H9 (cell line): ENCODE data around the gene ERC1. TPM values are rescaled to one million over a fixed set of nuclear protein-coding genes. Genes with fewer than 3 reads are reported as not detected.

Experiments
- DNase-seq: peaks from one replicate; pipeline ENCODE4 v3.0.0-alpha.2; 2017
- H2AFZ ChIP-seq: one replicate; pipeline ENCODE4 v1.6.1; 2013; ENCODE audit warnings: mild to moderate bottlenecking, low read length, control low read depth, moderate library complexity
- H2AK5ac ChIP-seq: 2 replicates; pipeline ENCODE4 v1.6.1; 2013; ENCODE audit warnings: low read length, control low read depth, mixed read lengths; ENCODE audit not compliant: insufficient read length
- H2BK120ac ChIP-seq: one replicate; pipeline ENCODE4 v1.6.1; 2013; ENCODE audit warnings: low read depth, mild to moderate bottlenecking, low read length, control low read depth, inconsistent platforms; ENCODE audit not compliant: poor library complexity, severe bottlenecking
- H2BK12ac ChIP-seq: 2 replicates; pipeline ENCODE4 v1.6.1; 2013; ENCODE audit warnings: low read length, control low read depth, mixed read lengths, low read depth; ENCODE audit not compliant: insufficient read length
- H2BK15ac ChIP-seq: 2 replicates; pipeline ENCODE4 v1.6.1; 2013; ENCODE audit warnings: low read depth, low read length, control low read depth
- H2BK20ac ChIP-seq: one replicate; pipeline ENCODE4 v1.6.1; 2013; ENCODE audit warnings: low read depth, mild to moderate bottlenecking, low read length, control low read depth, inconsistent platforms; ENCODE audit not compliant: poor library complexity, severe bottlenecking
- H2BK5ac ChIP-seq: 2 replicates; pipeline ENCODE4 v1.6.1; 2013; ENCODE audit warnings: low read length, control low read depth, mixed read lengths; ENCODE audit not compliant: insufficient read length
- H3K14ac ChIP-seq: 2 replicates; pipeline ENCODE4 v1.6.1; 2013; ENCODE audit warnings: low read length, control low read depth; ENCODE audit not compliant: insufficient read depth
- H3K18ac ChIP-seq: 2 replicates; pipeline ENCODE4 v1.6.1; 2013; ENCODE audit warnings: low read depth, mild to moderate bottlenecking, mixed read lengths, low read length, control low read depth; ENCODE audit not compliant: insufficient read length
- H3K23ac ChIP-seq: 2 replicates; pipeline ENCODE4 v1.6.1; 2013; ENCODE audit warnings: low read length, control low read depth, mixed read lengths, low read depth; ENCODE audit not compliant: insufficient read length
- H3K23me2 ChIP-seq: 2 replicates; pipeline ENCODE4 v1.6.1; 2013; ENCODE audit warnings: low read depth, mild to moderate bottlenecking, mixed read lengths, low read length, control low read depth; ENCODE audit not compliant: insufficient read length, poor library complexity, severe bottlenecking
- H3K27ac ChIP-seq: 2 replicates; pipeline ENCODE4 v1.5.1; 2013; ENCODE audit warnings: low read length, control low read depth, mixed read lengths, low read depth; ENCODE audit not compliant: insufficient read length
- H3K27me3 ChIP-seq: 2 replicates; pipeline ENCODE4 v1.6.1; 2013; ENCODE audit warnings: low read length, control low read depth, inconsistent platforms; ENCODE audit not compliant: insufficient read depth
- H3K4ac ChIP-seq: 2 replicates; pipeline ENCODE4 v1.6.1; 2013; ENCODE audit warnings: low read depth, mild to moderate bottlenecking, control low read depth, inconsistent platforms, low read length, moderate library complexity
- H3K4me1 ChIP-seq: 2 replicates; pipeline ENCODE4 v1.6.1; 2013; ENCODE audit warnings: low read length, control low read depth, inconsistent platforms; ENCODE audit not compliant: insufficient read depth
- H3K4me2 ChIP-seq: 2 replicates; pipeline ENCODE4 v1.6.1; 2013; ENCODE audit warnings: low read length, control low read depth, mixed read lengths; ENCODE audit not compliant: insufficient read length, insufficient read depth
- H3K56ac ChIP-seq: 2 replicates; pipeline ENCODE4 v1.6.1; 2013; ENCODE audit warnings: low read depth, mild to moderate bottlenecking, mixed read lengths, low read length, control low read depth; ENCODE audit not compliant: insufficient read length
- H3K79me1 ChIP-seq: 2 replicates; pipeline ENCODE4 v1.6.1; 2013; ENCODE audit warnings: low read depth, mild to moderate bottlenecking, moderate library complexity, low read length, control low read depth, inconsistent platforms; ENCODE audit not compliant: insufficient read depth, poor library complexity, severe bottlenecking
- H3K79me2 ChIP-seq: 2 replicates; pipeline ENCODE4 v1.6.1; 2013; ENCODE audit warnings: low read length, control low read depth, inconsistent platforms; ENCODE audit not compliant: insufficient read depth
- H3K9ac ChIP-seq: 2 replicates; pipeline ENCODE4 v1.6.1; 2013; ENCODE audit warnings: low read length, control low read depth, mixed read lengths; ENCODE audit not compliant: insufficient read length; ENCODE audit errors: extremely low read depth
- H3K9me3 ChIP-seq: one replicate; pipeline ENCODE4 v1.6.1; 2013; ENCODE audit warnings: low read depth, low read length, inconsistent platforms; ENCODE audit not compliant: control insufficient read depth
- H3T11ph ChIP-seq: one replicate; pipeline ENCODE4 v1.6.1; 2013; ENCODE audit warnings: mild to moderate bottlenecking, low read length, control low read depth, inconsistent platforms
- H4K20me1 ChIP-seq: one replicate; pipeline ENCODE4 v1.6.1; 2013; ENCODE audit not compliant: control insufficient read depth, insufficient read length, insufficient read depth
- H4K5ac ChIP-seq: 2 replicates; pipeline ENCODE4 v1.6.1; 2013; ENCODE audit warnings: low read depth, mild to moderate bottlenecking, mixed read lengths, low read length, control low read depth; ENCODE audit not compliant: insufficient read length
- H4K8ac ChIP-seq: replicated peaks from 2 replicates; pipeline ENCODE4 v1.6.1; 2013; ENCODE audit warnings: low read length, control low read depth, mixed read lengths, low read depth; ENCODE audit not compliant: insufficient read length
- H4K91ac ChIP-seq: 2 replicates; pipeline ENCODE4 v1.6.1; 2013; ENCODE audit warnings: low read depth, mild to moderate bottlenecking, moderate library complexity, mixed read lengths, low read length, control low read depth; ENCODE audit not compliant: insufficient read length
- H3K27ac Mint-ChIP-seq, 3 experiments: 2 replicates in 2 of 3; 3 replicates in 1 of 3; pipeline ENCODE4 v1.8.0; 2020 to 2021; ENCODE audit warnings: mixed read lengths in 3 of 3, mild to moderate bottlenecking in 1 of 3, moderate library complexity in 1 of 3
- H3K27me3 Mint-ChIP-seq: 2 replicates; pipeline ENCODE4 v1.8.0; 2021; ENCODE audit warnings: low read depth, mild to moderate bottlenecking, moderate library complexity, mixed read lengths
- H3K36me3 Mint-ChIP-seq, 3 experiments: 2 replicates in 2 of 3; 3 replicates in 1 of 3; pipeline ENCODE4 v1.8.0; 2020 to 2021; ENCODE audit warnings: low read depth in 3 of 3, mixed read lengths in 3 of 3; ENCODE audit not compliant: insufficient read depth in 1 of 3
- H3K4me1 Mint-ChIP-seq, 2 experiments: 2 replicates each; pipeline ENCODE4 v1.8.0; 2020; ENCODE audit warnings: mixed read lengths in 2 of 2
- H3K4me3 Mint-ChIP-seq, 2 experiments: 2 replicates in 1 of 2; 3 replicates in 1 of 2; pipeline ENCODE4 v1.8.0; 2020 to 2021; ENCODE audit warnings: mild to moderate bottlenecking in 2 of 2, mixed read lengths in 2 of 2, moderate library complexity in 1 of 2
- H3K9me3 Mint-ChIP-seq, 2 experiments: 2 replicates in 1 of 2; 3 replicates in 1 of 2; pipeline ENCODE4 v1.8.0; 2020; ENCODE audit warnings: mild to moderate bottlenecking in 2 of 2, mixed read lengths in 2 of 2, moderate library complexity in 1 of 2
- WGBS: extraction: QIAGEN DNeasy Blood & Tissue Kit; methylation state at CpG from one replicate; pipeline ENCODE4 v1.1.7; 2013; ENCODE audit warnings: missing lambda C conversion rate, low lambda C conversion rate, mixed read lengths; ENCODE audit not compliant: insufficient read length; ENCODE audit errors: extremely low coverage; 5-methylcytosine and 5-hydroxymethylcytosine counted together
- total RNA-seq: library from RNA; stranded (reverse); gene quantifications from 2 replicates; pipeline ENCODE4 v1.2.1, GENCODE V29; 2021
- TF ChIP-seq, protein P1 (sequence below): fragments of 200-600 bp; sonication (generic); conservative IDR thresholded peaks from 3 replicates; pipeline ENCODE4 v1.8.0; 2021; ENCODE audit warnings: antibody characterized with exemption, mild to moderate bottlenecking

Gene ERC1
- total RNA-seq, 1 experiment from 2014 or later = 51.2 TPM

- H3K14ac ChIP-seq = no peak overlapping the region
- H3K4me2 ChIP-seq = no peak overlapping the region
These were observed 444.0 kb downstream of the ERC1 start for GRCh38 chr12:1435044-1435443.

More at GRCh38 chr12:1435044-1435443, 444.0 kb downstream of the ERC1 start:
- Histone ChIP-seq H2BK120ac (no peak overlapping the region), H3K4me1 (no peaks in the 10 kb centered on the region), H2BK15ac (no peak overlapping the region), H2BK5ac (no peak overlapping the region), H3K27ac (no peak overlapping the region), H3K9ac (no peak overlapping the region), H3K56ac (no peak overlapping the region), H4K5ac (no peak overlapping the region), H3T11ph (no peak overlapping the region), H3K18ac (no peak overlapping the region), H3K4ac (no peak overlapping the region), H2AFZ (no peak overlapping the region), H3K23me2 (no peaks in the 10 kb centered on the region), H4K8ac (no peak overlapping the region), H3K23ac (no peak overlapping the region), H2BK20ac (no peak overlapping the region), H3K79me1 (no peaks in the 10 kb centered on the region), H2BK12ac (no peak overlapping the region), H4K91ac (no peak overlapping the region), H3K9me3 (no peaks in the 10 kb centered on the region), H3K79me2 (no peaks in the 10 kb centered on the region), H4K20me1 (no peaks in the 10 kb centered on the region), H3K27me3 (no peaks in the 10 kb centered on the region), H2AK5ac (no peak overlapping the region)
- Mint-ChIP-seq H3K27me3 (no peaks in the 10 kb centered on the region), H3K4me1 (no peaks in the 10 kb centered on the region), H3K36me3 (no peaks in the 10 kb centered on the region; a peak in 2 of 7 replicates), H3K9me3 (no peaks in the 10 kb centered on the region; a peak in 1 of 5 replicates), H3K27ac (no peak overlapping the region), H3K4me3 (no peak overlapping the region)
- TF ChIP-seq, protein P1, sequence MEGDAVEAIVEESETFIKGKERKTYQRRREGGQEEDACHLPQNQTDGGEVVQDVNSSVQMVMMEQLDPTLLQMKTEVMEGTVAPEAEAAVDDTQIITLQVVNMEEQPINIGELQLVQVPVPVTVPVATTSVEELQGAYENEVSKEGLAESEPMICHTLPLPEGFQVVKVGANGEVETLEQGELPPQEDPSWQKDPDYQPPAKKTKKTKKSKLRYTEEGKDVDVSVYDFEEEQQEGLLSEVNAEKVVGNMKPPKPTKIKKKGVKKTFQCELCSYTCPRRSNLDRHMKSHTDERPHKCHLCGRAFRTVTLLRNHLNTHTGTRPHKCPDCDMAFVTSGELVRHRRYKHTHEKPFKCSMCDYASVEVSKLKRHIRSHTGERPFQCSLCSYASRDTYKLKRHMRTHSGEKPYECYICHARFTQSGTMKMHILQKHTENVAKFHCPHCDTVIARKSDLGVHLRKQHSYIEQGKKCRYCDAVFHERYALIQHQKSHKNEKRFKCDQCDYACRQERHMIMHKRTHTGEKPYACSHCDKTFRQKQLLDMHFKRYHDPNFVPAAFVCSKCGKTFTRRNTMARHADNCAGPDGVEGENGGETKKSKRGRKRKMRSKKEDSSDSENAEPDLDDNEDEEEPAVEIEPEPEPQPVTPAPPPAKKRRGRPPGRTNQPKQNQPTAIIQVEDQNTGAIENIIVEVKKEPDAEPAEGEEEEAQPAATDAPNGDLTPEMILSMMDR = no peak
- WGBS = no CpG with 5 or more reads among the region's 3 CpGs
- no peak for DNase-seq
